GM23338 (cell line): ENCODE measurements around the gene YTHDF1.

Experiments used
- CREB1 ChIP-seq: fragments of 250-450 bp; sonication (Bioruptor Pico); IDR thresholded peaks from 2 replicates; pipeline ENCODE4 v1.5.0; 2020; ENCODE audit warnings: low read depth, mild to moderate bottlenecking, moderate library complexity
- EZH2 ChIP-seq: fragments of 200-600 bp; sonication (generic); IDR thresholded peaks from one replicate; pipeline ENCODE4 v1.8.0; 2017; ENCODE audit warnings: antibody characterized with exemption, mild to moderate bottlenecking, low read depth; ENCODE audit not compliant: unreplicated experiment
- EZH2phosphoT487 ChIP-seq: fragments of 200-600 bp; sonication (generic); IDR thresholded peaks from one replicate; pipeline ENCODE4 v1.8.1; 2018; ENCODE audit warnings: antibody characterized with exemption; ENCODE audit not compliant: unreplicated experiment
- NANOG ChIP-seq: IDR thresholded peaks from 2 replicates; pipeline ENCODE4 v1.6.1; 2016; ENCODE audit warnings: antibody characterized with exemption, borderline replicate concordance
- POLR2AphosphoS5 ChIP-seq: IDR thresholded peaks from 2 replicates; pipeline ENCODE4 v1.6.1; 2016; ENCODE audit warnings: antibody characterized with exemption, low read depth
- STAT1 ChIP-seq: IDR thresholded peaks from one replicate; pipeline ENCODE4 v1.6.1; 2016; ENCODE audit warnings: antibody characterized with exemption; ENCODE audit not compliant: unreplicated experiment
- TF ChIP-seq, protein P1 (sequence below), 2 experiments: fragments of 200-600 bp in 1 of 2; sonication (generic) in 1 of 2; conservative IDR thresholded peaks; 2 replicates each; pipeline versions ENCODE4 v1.5.1 to v1.6.1; 2016 to 2017; ENCODE audit warnings: antibody characterized with exemption in 2 of 2, low read depth in 2 of 2, mild to moderate bottlenecking in 2 of 2, moderate library complexity in 1 of 2
- TF ChIP-seq, protein P2 (sequence below): IDR thresholded peaks from 2 replicates; pipeline ENCODE4 v1.6.1; 2016; ENCODE audit warnings: antibody characterized with exemption
- TF ChIP-seq, protein P3 (sequence below): IDR thresholded peaks from one replicate; pipeline ENCODE4 v1.6.1; 2018; ENCODE audit warnings: antibody characterized with exemption; ENCODE audit not compliant: unreplicated experiment
- TF ChIP-seq, protein P4 (sequence below): fragments of 250-450 bp; sonication (Bioruptor Pico); IDR thresholded peaks from 2 replicates; pipeline ENCODE4 v1.5.0; 2020; ENCODE audit warnings: mild to moderate bottlenecking, moderate library complexity

DNA sequence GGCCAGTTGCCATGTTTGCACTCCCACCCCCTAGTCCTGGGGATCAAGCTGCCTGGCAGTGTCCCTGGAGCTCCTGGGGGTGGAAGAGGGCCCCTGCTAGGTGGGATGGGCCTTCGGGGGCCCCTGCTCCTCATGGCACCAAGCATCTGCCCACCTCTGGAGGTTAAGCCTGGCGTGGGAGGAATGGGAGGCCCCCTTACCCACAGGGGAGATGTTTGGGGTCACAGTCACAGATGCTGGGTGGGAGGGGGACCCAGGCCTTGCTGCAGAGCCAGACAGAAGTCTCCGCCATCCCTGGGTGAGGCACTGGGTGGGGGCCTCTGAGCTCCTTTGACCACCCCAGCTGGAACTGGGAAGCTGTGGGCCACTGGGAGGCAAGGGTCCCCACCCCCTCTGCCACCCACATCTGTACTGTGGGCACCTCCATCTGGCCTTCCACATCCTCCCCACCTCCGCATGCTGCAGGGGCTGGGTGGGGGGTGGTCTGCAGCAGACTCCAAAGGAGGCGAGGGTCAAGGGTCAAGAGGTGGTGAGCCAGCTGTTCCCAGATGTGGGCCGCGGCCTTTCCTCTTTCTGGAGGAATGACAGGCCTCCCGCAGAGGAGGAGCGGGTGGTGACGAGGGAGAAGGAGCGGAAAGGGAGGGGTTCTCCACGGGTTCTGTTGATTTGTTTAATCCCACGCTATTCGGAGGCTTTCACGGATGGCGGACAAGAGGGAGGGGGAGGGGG, 41.5 kb downstream of the YTHDF1 start:
- TF ChIP-seq, protein P1, sequence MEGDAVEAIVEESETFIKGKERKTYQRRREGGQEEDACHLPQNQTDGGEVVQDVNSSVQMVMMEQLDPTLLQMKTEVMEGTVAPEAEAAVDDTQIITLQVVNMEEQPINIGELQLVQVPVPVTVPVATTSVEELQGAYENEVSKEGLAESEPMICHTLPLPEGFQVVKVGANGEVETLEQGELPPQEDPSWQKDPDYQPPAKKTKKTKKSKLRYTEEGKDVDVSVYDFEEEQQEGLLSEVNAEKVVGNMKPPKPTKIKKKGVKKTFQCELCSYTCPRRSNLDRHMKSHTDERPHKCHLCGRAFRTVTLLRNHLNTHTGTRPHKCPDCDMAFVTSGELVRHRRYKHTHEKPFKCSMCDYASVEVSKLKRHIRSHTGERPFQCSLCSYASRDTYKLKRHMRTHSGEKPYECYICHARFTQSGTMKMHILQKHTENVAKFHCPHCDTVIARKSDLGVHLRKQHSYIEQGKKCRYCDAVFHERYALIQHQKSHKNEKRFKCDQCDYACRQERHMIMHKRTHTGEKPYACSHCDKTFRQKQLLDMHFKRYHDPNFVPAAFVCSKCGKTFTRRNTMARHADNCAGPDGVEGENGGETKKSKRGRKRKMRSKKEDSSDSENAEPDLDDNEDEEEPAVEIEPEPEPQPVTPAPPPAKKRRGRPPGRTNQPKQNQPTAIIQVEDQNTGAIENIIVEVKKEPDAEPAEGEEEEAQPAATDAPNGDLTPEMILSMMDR (conservative IDR thresholded peaks at IDR 0.05; ENCODE audit: low read depth in 2 of 2), result no peak
- TF ChIP-seq CREB1 (no peak), POLR2AphosphoS5 (no peak), EZH2 (no peak), STAT1 (no peak), NANOG (no peak), EZH2phosphoT487 (no peak)
- TF ChIP-seq, protein P2, sequence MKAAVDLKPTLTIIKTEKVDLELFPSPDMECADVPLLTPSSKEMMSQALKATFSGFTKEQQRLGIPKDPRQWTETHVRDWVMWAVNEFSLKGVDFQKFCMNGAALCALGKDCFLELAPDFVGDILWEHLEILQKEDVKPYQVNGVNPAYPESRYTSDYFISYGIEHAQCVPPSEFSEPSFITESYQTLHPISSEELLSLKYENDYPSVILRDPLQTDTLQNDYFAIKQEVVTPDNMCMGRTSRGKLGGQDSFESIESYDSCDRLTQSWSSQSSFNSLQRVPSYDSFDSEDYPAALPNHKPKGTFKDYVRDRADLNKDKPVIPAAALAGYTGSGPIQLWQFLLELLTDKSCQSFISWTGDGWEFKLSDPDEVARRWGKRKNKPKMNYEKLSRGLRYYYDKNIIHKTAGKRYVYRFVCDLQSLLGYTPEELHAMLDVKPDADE, result no peak
- TF ChIP-seq, protein P3, sequence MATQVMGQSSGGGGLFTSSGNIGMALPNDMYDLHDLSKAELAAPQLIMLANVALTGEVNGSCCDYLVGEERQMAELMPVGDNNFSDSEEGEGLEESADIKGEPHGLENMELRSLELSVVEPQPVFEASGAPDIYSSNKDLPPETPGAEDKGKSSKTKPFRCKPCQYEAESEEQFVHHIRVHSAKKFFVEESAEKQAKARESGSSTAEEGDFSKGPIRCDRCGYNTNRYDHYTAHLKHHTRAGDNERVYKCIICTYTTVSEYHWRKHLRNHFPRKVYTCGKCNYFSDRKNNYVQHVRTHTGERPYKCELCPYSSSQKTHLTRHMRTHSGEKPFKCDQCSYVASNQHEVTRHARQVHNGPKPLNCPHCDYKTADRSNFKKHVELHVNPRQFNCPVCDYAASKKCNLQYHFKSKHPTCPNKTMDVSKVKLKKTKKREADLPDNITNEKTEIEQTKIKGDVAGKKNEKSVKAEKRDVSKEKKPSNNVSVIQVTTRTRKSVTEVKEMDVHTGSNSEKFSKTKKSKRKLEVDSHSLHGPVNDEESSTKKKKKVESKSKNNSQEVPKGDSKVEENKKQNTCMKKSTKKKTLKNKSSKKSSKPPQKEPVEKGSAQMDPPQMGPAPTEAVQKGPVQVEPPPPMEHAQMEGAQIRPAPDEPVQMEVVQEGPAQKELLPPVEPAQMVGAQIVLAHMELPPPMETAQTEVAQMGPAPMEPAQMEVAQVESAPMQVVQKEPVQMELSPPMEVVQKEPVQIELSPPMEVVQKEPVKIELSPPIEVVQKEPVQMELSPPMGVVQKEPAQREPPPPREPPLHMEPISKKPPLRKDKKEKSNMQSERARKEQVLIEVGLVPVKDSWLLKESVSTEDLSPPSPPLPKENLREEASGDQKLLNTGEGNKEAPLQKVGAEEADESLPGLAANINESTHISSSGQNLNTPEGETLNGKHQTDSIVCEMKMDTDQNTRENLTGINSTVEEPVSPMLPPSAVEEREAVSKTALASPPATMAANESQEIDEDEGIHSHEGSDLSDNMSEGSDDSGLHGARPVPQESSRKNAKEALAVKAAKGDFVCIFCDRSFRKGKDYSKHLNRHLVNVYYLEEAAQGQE, result no peak
- TF ChIP-seq, protein P4, sequence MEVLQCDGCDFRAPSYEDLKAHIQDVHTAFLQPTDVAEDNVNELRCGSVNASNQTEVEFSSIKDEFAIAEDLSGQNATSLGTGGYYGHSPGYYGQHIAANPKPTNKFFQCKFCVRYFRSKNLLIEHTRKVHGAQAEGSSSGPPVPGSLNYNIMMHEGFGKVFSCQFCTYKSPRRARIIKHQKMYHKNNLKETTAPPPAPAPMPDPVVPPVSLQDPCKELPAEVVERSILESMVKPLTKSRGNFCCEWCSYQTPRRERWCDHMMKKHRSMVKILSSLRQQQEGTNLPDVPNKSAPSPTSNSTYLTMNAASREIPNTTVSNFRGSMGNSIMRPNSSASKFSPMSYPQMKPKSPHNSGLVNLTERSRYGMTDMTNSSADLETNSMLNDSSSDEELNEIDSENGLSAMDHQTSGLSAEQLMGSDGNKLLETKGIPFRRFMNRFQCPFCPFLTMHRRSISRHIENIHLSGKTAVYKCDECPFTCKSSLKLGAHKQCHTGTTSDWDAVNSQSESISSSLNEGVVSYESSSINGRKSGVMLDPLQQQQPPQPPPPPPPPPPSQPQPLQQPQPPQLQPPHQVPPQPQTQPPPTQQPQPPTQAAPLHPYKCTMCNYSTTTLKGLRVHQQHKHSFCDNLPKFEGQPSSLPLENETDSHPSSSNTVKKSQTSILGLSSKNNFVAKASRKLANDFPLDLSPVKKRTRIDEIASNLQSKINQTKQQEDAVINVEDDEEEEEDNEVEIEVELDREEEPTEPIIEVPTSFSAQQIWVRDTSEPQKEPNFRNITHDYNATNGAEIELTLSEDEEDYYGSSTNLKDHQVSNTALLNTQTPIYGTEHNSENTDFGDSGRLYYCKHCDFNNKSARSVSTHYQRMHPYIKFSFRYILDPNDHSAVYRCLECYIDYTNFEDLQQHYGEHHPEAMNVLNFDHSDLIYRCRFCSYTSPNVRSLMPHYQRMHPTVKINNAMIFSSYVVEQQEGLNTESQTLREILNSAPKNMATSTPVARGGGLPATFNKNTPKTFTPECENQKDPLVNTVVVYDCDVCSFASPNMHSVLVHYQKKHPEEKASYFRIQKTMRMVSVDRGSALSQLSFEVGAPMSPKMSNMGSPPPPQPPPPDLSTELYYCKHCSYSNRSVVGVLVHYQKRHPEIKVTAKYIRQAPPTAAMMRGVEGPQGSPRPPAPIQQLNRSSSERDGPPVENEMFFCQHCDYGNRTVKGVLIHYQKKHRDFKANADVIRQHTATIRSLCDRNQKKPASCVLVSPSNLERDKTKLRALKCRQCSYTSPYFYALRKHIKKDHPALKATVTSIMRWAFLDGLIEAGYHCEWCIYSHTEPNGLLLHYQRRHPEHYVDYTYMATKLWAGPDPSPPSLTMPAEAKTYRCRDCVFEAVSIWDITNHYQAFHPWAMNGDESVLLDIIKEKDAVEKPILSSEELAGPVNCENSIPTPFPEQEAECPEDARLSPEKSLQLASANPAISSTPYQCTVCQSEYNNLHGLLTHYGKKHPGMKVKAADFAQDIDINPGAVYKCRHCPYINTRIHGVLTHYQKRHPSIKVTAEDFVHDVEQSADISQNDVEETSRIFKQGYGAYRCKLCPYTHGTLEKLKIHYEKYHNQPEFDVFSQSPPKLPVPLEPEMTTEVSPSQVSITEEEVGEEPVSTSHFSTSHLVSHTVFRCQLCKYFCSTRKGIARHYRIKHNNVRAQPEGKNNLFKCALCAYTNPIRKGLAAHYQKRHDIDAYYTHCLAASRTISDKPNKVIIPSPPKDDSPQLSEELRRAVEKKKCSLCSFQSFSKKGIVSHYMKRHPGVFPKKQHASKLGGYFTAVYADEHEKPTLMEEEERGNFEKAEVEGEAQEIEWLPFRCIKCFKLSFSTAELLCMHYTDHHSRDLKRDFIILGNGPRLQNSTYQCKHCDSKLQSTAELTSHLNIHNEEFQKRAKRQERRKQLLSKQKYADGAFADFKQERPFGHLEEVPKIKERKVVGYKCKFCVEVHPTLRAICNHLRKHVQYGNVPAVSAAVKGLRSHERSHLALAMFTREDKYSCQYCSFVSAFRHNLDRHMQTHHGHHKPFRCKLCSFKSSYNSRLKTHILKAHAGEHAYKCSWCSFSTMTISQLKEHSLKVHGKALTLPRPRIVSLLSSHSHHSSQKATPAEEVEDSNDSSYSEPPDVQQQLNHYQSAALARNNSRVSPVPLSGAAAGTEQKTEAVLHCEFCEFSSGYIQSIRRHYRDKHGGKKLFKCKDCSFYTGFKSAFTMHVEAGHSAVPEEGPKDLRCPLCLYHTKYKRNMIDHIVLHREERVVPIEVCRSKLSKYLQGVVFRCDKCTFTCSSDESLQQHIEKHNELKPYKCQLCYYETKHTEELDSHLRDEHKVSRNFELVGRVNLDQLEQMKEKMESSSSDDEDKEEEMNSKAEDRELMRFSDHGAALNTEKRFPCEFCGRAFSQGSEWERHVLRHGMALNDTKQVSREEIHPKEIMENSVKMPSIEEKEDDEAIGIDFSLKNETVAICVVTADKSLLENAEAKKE (CRISPR knock-in tag), result no peak
